Right lobe of liver (tissue), 4 donors: Measurements from ENCODE around the gene SCLT1.
"Not testable (repeated sequence)": the region's sequence is repeated elsewhere in the genome, so short reads cannot be mapped to it uniquely, and the experiment has no call there.

Experiments
- POLR2A ChIP-seq: fragments of 450-650 bp; IDR thresholded peaks from one replicate; pipeline ENCODE4 v1.6.1; 2017; ENCODE audit warnings: antibody characterized with exemption, mild to moderate bottlenecking
- TF ChIP-seq, protein P1 (sequence below), 4 donors: fragments of 200-600 bp in 3 of 4; fragments of 450-650 bp in 1 of 4; IDR thresholded peaks; one replicate each; pipeline versions ENCODE4 v1.5.1 to v1.8.0; 2016 to 2022; ENCODE audit warnings: antibody characterized with exemption in 4 of 4, mild to moderate bottlenecking in 2 of 4
- donor health status: DM: no; HTN: no; CAD: no.
- donor health status: DM: no; HTN: no; CAD: no.
- donor health status: DM: no; HTN: yes; CAD: no.

- not testable (repeated sequence) for TF ChIP-seq POLR2A
- TF ChIP-seq, protein P1, sequence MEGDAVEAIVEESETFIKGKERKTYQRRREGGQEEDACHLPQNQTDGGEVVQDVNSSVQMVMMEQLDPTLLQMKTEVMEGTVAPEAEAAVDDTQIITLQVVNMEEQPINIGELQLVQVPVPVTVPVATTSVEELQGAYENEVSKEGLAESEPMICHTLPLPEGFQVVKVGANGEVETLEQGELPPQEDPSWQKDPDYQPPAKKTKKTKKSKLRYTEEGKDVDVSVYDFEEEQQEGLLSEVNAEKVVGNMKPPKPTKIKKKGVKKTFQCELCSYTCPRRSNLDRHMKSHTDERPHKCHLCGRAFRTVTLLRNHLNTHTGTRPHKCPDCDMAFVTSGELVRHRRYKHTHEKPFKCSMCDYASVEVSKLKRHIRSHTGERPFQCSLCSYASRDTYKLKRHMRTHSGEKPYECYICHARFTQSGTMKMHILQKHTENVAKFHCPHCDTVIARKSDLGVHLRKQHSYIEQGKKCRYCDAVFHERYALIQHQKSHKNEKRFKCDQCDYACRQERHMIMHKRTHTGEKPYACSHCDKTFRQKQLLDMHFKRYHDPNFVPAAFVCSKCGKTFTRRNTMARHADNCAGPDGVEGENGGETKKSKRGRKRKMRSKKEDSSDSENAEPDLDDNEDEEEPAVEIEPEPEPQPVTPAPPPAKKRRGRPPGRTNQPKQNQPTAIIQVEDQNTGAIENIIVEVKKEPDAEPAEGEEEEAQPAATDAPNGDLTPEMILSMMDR (IDR thresholded peaks at IDR 0.05), result not testable (repeated sequence)
Observed at GRCh38 chr4:129126614-129127013, 33.3 kb upstream of the SCLT1 start.
